ENCODE results near the gene ENO1. TPM values are rescaled to one million over a fixed set of nuclear protein-coding genes. Genes with fewer than 3 reads are reported as not detected.

The ENO1 gene
- total and polyA plus RNA-seq, 12 donors = 73.3 to 581 (median 141) TPM

GRCh38 chr1:8908388-8909151 is 30.1 kb upstream of the ENO1 start:
- no peaks in the 10 kb centered on the region for H3K36me3 ChIP-seq

GRCh38 chr1:8905582-8906191 is 27.2 kb upstream of the ENO1 start:
- ATAC-seq (peak in 3 of 8 donors; percentile 38 to 49 (median 39)), DNase-seq (no peak)
- TF ChIP-seq, protein P1, sequence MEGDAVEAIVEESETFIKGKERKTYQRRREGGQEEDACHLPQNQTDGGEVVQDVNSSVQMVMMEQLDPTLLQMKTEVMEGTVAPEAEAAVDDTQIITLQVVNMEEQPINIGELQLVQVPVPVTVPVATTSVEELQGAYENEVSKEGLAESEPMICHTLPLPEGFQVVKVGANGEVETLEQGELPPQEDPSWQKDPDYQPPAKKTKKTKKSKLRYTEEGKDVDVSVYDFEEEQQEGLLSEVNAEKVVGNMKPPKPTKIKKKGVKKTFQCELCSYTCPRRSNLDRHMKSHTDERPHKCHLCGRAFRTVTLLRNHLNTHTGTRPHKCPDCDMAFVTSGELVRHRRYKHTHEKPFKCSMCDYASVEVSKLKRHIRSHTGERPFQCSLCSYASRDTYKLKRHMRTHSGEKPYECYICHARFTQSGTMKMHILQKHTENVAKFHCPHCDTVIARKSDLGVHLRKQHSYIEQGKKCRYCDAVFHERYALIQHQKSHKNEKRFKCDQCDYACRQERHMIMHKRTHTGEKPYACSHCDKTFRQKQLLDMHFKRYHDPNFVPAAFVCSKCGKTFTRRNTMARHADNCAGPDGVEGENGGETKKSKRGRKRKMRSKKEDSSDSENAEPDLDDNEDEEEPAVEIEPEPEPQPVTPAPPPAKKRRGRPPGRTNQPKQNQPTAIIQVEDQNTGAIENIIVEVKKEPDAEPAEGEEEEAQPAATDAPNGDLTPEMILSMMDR (IDR thresholded peaks at IDR 0.05) = no peak
- Histone ChIP-seq H3K36me3 (no peaks in the 10 kb centered on the region), H3K27ac (peak overlapping the region in 2 of 10 donors; percentile 19 to 30), H3K27me3 (no peaks in the 10 kb centered on the region), H3K4me1 (peaks cover 0 to 20% (median 7%) of the 10 kb centered on the region in 9 donors), H3K4me3 (no peak overlapping the region), H3K9me3 (no peaks in the 10 kb centered on the region)
- intact Hi-C loops (cut with DNase I) = no loop called here
- 71 to 75% methylated on average over 9 of the region's 9 CpGs for WGBS, 2 donors

More at GRCh38 chr1:8908388-8909151, 30.1 kb upstream of the ENO1 start:
- 75 to 76% methylated on average over 18 of the region's 18 CpGs for WGBS, 2 donors
- no peak for ATAC-seq
- no peaks in the 10 kb centered on the region for H3K27me3 ChIP-seq
- no peak overlapping the region for H3K4me3 ChIP-seq
- DNase-seq = no peak
- H3K4me1 ChIP-seq = peaks cover 0 to 19% (median 7%) of the 10 kb centered on the region in 9 donors
- peak overlapping the region in 1 of 10 donors; percentile 46 for H3K27ac ChIP-seq
- intact Hi-C loops (cut with DNase I) = no loop called here
- TF ChIP-seq, protein P1 (IDR thresholded peaks at IDR 0.05) = no peak
- no peaks in the 10 kb centered on the region for H3K9me3 ChIP-seq

- H3K36me3 ChIP-seq = no peaks in the 10 kb centered on the region
- H3K27ac ChIP-seq = no peak overlapping the region
- 51 to 61% methylated on average over 6 of the region's 6 CpGs for WGBS, 2 donors
- DNase-seq (no peak), ATAC-seq (peak in 5 of 8 donors; percentile 42 to 78 (median 52))
- no peaks in the 10 kb centered on the region for H3K27me3 ChIP-seq
- H3K4me1 ChIP-seq = peaks cover 0 to 34% (median 7%) of the 10 kb centered on the region in 9 donors
- no peak overlapping the region for H3K4me3 ChIP-seq
- TF ChIP-seq, protein P1 (IDR thresholded peaks at IDR 0.05) = no peak
- intact Hi-C loops (cut with DNase I) = no loop called here
- H3K9me3 ChIP-seq = no peaks in the 10 kb centered on the region
Measured at GRCh38 chr1:8903908-8904650, 25.6 kb upstream of the ENO1 start.

DNA sequence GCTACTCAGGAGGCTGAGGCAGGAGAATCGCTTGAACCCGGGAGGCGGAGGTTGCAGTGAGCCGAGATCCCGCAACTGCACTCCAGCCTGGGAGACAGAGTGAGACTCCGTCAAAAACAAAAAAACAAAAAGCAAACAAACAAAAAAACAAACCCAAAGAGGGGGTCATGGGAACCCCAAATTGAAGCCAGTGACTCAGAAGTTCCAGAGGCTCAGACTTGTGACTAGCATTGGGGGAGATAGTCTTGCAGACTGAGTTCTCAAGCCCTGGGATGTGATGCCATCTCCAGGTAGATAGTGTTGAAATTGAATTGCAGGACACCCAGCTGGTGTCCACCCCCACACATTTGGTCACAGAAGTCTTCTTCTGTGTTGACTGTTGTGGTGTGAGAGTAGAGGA is 24.9 kb upstream of the ENO1 start:
- no peaks in the 10 kb centered on the region for H3K36me3 ChIP-seq
- DNase-seq = no peak
- TF ChIP-seq, protein P1 (IDR thresholded peaks at IDR 0.05) = no peak
- ATAC-seq = no peak
- peaks cover 0 to 28% (median 7%) of the 10 kb centered on the region in 9 donors for H3K4me1 ChIP-seq
- WGBS, 2 donors = 96% methylated on average over 6 of the region's 6 CpGs
- no peak overlapping the region for H3K27ac ChIP-seq
- intact Hi-C loops (cut with DNase I) = no loop called here
- H3K27me3 ChIP-seq = no peaks in the 10 kb centered on the region
- peaks cover 0 to 2% (median 0%) of the 10 kb centered on the region in 11 donors for H3K9me3 ChIP-seq
- H3K4me3 ChIP-seq = no peak overlapping the region
